ENCODE data around the gene SNX24.
"Not testable (repeated sequence)": the region's sequence is repeated elsewhere in the genome, so short reads cannot be mapped to it uniquely, and the experiment has no call there.

Gene SNX24

DNA sequence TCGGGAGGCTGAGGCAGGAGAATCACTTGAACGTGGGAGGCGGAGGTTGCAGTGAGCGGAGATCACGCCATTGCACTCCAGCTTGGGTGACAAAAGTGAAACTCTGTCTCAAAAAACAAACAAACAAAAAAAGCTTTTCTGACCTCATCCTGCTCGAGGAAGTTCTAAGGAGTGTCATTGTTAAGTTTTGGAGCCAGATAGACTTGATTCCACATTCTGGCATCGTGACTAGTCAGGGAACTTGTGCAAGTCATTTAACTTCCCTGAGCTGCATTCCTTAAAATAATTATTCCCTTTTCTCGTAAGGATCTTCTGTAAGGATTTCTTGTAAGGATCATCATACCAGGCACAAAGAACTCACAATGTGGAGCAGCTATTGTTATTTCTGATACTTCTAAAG, 26.2 kb downstream of the SNX24 start:
- no peak for DNase-seq (ENCODE audit: low read depth in 2 of 2)

DNA sequence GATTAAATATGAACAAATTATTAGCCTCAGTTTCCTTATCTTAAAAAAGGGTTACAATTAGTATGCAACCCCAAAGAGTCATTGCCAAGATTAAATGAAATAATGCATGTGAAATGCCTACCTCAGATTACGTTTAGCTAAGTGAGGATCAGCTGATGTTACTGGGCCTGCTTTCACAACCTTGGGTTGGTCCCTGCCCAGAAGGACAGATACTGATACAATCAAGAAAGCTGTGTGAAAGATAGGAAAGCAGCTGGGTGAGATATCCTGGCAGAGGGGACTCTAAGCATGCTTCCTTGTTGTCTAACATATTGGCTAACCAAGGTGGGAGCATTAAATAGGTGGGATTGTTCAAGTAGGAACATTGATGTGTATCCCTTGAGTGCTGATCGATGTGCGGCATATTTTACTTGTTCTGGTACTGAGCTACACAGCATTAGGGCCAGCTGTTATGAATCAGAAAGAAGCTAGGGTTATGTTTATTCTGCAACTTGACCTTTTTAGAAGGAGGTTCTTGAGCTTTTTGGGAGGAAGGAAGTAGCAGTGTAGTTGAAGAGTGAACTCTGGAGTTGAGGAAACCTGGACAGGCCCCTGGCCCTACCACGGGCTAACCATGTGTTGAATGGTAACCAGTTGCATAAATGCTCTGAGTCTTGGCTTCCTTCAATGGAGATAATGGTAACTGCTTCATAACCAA, 28.9 kb downstream of the SNX24 start:
- no peak for DNase-seq (ENCODE audit: low read depth in 2 of 2)

DNA sequence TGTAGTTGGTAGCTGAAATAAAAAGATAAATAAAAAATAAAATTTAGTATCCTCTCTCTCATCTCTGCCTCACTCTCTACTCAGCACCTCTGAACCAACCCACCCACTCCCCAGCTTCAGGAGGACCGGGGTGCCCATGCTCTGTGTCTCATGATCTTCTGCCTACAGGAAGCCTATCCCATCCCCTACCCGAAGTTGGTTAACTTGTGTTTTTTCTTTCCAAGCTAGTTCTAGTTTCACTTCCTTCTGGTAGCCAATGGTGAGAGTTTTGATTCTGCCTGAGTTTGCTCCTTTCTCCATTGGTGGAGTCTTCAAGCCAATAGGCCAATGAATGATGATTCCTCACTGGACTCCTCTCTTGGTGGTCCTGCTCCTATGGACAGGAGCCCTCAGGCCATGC, 32.1 kb downstream of the SNX24 start:
- no peak for DNase-seq (ENCODE audit: low read depth in 2 of 2)

DNA sequence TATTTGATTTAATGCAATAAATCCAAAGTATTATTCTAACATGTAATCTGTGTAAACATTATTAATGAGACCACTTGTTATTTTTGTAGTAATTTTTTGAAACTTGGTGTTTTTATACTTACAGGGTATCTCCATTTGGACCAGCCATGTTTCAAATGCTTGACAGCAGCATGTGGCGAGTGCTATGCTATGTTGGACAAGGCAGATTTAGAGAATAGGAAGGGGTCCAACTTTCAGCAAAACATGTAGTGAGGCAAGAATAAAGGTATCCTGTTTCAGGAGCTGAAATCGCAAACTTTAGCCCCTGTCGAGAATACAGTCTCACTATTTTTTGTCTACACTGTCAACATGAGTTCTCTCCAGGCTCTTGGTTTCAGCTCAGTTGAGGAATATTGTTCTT, 33.7 kb downstream of the SNX24 start:
- no peak for DNase-seq (ENCODE audit: low read depth in 2 of 2)

DNA sequence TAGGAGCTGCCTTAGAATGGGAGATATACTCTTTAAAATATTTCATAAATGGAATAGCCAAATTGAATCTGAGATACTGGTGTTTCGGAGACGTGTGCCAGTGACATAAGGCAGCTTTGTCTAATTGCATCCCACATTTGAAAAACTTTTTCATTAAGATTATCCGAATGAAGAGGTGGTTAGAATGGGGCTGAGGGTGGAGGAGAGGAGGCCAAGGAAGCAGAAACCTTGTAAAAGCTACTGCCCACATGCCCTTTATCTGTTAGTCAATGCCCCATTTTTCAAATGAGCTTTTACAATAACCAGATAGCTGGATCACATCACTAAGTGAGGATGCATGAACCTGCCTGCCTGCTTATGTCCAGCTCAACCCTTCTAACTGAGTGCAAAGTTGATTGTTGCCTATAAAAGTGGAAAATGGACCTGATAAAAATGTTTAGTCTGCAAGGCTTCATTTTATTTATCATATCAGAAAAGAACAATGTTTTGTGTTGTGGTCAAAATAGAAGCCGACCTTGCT, 34.8 kb downstream of the SNX24 start:
- DNase-seq (ENCODE audit: low read depth in 2 of 2): no peak

DNA sequence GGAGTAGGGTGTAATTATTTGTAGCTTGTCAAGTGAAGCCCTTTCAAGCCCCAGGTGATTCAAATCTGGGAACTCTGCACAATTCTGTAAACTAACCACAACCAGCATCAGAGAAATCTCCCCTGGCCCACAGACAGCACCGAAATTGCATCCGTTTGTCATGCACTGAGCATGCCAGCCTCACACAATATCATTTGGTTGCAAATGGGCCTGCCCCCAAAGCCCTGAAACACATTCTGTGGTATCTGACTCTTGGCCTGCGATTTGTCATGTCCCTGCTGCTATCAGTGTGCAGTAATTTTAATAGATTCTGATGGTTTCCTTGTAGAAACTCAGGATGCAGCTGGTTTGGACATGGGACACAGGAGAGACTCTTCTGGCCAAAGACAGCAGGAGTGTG, 35.3 kb downstream of the SNX24 start:
- no peak for DNase-seq (ENCODE audit: low read depth in 2 of 2)

DNA sequence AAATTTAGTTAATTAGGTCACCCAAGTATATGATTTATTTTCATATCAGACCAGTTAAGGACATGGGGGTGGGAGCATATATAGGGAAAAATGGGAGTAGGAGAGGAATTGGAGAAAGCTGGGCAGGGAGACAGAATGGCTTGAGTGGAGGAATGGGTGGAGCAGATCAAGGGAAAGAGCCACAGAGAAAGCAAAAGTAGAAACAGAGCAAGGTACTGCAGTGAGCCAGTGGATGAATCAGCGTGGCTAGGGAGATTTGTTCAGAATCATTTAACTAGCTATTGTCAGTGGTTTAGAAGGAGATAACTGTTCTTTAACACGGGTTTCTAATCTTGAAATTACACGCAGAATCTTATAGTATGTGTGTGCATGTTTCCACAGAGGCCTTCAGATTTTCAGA, 37.4 kb downstream of the SNX24 start:
- no peak for DNase-seq (ENCODE audit: low read depth in 2 of 2)

DNA sequence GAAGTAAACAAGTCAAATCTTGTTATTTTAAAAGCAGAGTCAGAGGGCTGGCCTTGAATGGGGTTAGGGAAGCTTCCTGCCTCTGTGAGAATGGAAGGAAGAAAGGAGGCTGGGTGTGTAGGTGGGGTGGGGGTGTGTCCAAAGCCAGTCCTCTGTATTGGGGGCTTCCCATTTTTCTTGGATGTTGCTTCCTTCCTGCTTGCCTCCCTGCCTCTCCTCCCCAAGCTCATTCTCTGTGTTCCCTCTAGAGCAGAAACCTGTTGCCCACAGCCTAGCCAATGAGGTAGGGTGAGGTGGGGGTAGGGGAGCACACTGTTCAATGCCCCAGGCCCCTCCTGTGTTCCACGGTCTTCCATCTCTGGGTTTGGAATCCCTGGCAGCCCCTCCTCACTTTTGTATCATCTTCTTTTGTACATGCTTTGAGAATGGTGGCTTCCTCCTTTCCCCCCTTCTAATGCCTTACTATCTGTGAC, 39.7 kb downstream of the SNX24 start:
- DNase-seq (ENCODE audit: low read depth in 2 of 2): no peak

DNA sequence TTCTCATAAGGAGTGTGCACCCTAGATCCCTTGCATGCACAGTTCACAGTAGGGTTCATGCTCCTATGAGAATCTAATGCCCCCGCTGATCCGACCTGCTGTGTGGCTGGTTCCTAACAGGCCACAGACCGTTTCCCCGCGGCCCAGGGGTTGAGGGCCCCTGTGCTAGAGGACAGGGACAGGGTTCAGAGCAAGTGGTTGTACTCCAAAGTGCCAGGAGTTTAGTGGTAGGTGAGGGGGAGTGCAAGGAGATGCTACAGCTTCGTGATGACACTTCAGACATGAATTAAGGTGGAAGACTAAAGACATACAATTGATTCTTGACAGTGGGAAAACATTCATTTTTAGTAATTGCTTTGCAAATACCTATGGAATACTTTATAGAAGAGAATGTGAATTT, 40.5 kb downstream of the SNX24 start:
- no peak for DNase-seq (ENCODE audit: low read depth in 2 of 2)

DNA sequence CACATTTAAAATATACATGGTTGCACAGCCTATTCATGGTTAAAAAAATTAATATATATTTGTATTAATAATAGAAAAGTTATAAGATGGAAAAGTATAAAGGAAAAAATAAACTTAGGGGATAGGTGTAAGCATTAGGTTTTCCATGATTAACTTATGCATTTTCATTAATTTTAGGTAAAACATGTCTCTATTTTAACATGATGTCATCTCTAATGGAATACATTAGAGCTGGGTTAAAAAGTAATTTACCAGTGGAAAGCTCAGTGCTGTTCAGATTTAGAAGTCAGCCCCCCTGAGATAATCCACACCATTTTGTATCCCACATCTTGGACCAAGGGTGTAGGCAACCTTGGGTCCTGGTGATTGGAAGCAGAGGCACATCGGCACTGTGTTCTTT, 49.7 kb downstream of the SNX24 start:
- no peak for DNase-seq (ENCODE audit: low read depth in 2 of 2)

DNA sequence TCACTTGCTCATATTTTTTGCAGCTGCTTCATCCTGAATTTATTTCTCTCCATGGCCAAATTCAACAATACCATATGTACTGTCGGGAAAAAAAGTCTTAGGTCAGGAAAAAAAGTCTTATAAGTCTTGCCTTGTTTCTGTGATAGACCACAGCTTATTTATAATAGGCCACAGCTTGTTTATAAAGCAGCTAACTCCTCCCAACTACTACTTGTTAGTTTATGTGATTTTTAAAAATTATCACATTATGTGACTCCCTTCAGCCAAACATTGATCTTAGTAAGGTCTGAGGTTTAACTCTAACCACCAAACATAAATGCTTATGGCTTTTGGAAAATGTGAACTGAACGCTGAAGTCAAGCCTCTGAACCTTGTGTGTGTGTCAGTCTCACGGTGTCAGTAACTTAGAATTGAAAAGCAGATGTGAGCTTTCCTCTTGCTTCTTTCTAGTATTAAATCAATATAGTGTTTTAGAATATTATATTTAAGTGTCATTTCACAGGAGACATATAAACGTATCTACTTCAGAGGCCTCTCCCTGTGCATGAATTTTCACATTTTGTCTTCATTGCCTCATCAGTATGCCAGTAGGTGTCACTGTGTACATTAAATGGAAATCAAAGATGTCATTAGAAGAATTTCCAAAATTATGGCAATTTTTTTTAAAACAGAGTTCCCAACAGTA, 51.3 kb downstream of the SNX24 start:
- DNase-seq (ENCODE audit: low read depth in 2 of 2): no peak

DNA sequence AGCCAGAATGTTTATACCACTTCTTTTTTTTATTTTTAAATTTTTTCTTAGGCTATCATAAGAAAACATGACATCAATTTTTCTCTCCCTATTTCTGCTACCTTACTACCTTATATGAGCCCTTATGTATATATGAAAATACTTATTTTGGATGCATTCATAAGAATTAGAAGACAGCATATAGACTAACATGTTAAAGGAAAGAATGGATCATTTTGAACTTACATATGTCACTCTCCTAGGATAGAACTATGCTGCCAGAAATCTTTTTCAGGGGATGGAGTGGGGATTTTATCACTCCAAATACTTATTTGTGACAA, 51.8 kb downstream of the SNX24 start:
- no peak for DNase-seq (ENCODE audit: low read depth in 2 of 2)

DNA sequence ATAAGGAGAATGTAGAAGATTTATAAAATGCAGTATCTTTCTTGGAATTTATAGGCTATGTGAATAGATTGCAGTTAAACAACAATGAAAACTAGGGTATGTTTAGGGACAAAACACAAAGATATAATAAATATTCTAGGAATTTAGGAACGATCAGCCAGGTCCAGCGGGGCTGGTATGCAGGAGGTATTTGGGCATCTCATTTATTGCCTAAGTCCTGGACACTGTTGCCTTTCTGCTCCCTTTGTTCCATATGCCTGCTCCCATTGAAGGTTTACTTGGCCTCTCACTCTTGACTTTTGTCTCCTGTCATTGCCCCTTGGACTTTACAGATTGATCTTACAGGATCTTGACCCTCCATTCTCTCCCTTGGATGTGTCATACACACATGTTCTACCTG, 55.9 kb downstream of the SNX24 start:
- DNase-seq (ENCODE audit: low read depth in 2 of 2): no peak

DNA sequence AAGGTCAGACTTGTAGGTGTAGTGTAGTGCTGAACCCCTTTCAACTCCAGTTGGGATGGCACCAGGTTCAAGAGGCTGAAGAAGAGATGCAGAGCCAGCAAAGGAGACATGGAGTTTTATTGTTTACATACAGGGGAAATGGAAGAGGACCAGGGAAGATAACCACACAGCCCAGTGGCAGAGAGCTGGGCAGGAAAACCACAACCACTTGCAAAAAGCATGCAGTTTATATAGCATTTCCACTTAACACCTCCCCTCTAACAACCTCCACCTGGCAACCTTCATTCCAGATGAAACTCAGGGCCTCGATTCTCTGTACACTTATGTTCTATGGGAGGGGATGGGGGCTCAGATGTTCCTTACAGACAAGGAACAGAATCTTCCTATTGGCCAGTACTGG, 56.9 kb downstream of the SNX24 start:
- DNase-seq (ENCODE audit: low read depth in 2 of 2): no peak

DNA sequence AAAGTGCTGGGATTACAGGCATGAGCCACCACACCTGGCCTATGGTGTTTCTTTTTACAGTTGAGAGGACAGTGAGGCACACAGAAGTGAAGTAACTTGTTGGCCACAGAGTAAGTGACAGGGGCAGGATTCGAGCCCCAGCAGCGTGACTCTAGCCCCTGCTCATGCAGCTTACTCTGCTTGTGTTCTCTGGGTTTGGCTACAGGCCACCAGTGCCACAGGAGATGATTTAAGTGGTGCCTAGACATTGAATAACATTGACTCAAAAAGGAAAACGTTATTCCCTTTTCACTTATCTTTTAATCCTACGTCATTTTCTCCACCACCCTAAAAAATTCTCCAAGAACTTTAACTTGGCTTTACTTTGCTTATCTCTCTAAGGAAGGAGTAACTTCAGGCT, 61.4 kb downstream of the SNX24 start:
- no peak for DNase-seq (ENCODE audit: low read depth in 2 of 2)

DNA sequence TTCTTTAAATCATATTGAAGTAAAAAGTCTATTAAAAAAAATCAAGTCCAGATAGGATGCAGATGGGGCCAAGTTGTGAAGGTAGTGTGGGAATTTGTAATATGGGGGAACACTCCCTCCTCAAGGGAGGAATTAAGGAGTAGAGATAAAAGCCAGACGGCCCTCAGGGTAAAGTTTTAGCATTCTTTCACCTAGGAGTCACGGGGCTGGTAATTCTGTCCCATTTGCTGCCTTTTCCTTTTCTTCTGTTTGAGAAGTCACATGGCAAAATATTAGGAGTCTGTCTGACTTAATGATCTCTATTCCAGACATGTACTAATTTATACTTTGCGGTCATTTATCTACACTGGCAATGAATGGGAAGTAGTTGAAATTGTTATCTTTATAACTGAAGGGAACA, 61.9 kb downstream of the SNX24 start:
- no peak for DNase-seq (ENCODE audit: low read depth in 2 of 2)

DNA sequence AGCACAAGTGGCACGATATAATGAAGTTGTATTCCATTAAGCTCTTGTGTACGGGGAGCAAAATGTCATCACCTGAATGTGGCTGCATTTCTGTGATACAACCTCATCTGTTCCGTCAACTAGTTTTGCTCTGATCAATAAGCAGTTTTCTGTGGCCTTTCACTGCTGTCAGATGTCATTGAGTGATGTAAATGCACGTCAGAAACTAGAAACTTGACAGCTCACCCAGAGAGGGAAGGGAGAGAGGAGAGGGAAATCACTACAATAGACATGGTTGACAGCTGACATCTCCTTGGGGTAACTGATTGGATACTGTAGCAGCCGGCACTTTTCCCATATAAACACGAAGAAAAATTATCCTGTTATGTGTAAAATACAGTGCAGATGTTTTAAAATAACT, 62.7 kb downstream of the SNX24 start:
- DNase-seq (ENCODE audit: low read depth in 2 of 2): no peak

DNA sequence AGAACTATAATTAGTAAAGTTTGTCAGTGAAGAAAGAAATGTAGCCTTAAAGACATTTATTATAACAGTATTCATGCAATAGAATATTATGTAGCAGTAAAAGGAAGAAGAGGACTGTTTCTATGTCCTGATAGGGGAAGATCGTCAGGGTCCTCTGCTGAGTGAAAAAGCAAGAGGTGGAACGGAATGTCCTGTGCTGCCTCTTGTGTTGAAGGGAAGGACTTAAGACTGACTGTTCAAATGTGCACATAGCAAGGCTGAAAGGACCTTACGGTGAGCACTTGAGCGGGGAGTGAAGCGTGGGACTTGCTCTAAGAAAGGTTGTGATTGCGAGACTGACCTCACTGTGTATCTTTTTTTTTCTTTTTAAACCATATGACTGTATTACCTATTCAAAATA, 63.2 kb downstream of the SNX24 start:
- no peak for DNase-seq (ENCODE audit: low read depth in 2 of 2)

DNA sequence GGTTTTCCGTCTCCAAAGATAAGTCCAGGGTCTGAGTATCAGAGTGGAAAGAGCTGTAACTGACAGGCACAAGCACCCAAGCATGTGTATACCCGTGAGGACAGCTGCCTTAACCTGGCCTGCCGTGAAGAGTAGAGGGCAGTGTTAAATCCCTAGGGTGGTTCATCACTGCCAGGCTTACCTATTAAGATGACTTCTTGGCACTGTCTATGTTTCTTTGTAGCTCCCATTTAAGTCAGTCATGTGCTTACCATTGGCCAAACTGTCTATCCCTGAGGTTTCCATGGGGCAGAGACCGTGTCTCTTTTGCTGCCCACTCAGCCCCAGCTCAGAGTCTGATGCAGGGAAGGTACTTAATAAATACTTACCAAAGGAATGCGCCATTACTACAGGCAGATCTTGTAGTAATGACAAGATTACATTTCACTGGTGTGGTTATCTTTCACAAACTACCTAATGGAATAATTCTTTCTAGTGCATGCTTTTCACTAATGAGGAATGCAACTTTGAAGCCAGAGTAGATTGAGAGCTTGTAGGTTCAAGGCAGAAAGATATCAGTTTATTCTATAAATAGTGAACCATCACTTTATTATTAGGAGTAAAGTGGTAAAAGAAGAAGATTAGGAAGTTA, 64.2 kb downstream of the SNX24 start:
- no peak for DNase-seq (ENCODE audit: low read depth in 2 of 2)

DNA sequence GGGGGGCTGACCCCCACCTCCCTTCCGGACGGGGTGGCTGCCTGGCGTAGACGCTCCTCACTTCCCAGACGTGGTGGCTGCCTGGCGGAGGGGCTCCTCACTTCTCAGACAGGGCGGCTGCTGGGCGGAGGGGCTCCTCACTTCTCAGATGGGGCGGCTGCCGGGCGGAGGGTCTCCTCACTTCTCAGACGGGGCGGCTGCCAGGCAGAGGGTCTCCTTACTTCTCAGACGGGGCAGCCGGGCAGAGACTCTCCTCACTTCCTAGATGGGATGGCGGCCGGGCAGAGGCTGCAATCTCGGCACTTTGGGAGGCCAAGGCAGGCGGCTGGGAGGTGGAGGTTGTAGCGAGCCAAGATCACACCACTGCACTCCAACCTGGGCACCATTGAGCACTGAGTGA, 68.0 kb downstream of the SNX24 start:
- not testable (repeated sequence) for DNase-seq (ENCODE audit: low read depth in 2 of 2)

DNA sequence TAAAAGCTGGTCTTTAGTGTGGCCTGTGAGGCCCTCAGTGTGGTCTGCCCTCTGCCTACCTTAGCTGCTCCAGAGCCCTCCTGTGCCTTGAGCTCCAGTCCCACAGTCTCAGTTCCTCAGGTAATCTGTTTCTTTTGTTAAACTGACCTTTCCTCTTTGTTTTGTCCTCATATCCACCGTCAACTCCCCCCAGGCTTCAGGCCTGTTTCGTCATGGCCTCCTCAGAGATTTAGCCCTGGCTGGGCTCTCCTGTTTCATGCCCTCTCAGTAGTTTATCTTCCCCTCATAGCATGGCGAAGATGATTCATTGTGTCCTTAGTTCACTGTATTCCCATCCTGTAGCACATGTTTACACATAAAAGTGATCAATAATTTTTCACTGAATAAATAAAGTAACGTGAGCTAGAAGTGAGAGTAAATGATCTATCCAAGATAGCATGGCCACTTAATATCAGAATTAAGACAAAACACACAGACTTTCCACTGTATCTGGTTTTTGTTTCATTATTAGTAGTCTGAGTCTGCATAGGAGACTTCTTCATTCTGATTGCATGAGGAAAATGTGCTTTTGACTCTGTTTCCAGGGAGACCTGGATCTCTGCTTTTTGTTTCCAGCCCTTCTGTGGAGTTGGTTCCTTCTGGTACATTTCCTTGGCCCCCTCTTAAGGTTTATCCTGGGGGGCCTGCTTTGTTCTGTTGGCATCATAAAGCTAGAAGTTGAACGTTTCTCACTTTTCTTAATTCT, 70.5 kb downstream of the SNX24 start:
- no peak for DNase-seq (ENCODE audit: low read depth in 2 of 2)

DNA sequence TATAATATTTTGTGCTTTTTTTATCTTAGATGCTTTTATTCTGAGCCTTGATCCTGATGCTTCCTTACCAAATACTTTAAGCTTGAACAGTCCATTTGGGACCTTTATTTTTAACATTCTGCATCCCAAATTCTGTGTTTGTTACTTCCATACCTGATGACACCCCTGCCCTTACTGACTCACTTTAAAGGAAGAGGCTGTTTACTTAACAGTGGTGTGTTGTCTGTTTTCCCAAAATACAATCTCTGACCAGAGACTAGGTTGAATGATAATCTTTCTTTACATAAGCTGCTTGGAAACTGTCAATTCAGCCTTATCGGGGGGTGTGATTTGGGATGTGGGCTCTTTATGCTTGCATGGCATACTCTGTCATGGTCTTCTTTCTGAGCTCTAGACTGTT, 71.1 kb downstream of the SNX24 start:
- no peak for DNase-seq (ENCODE audit: low read depth in 2 of 2)

DNA sequence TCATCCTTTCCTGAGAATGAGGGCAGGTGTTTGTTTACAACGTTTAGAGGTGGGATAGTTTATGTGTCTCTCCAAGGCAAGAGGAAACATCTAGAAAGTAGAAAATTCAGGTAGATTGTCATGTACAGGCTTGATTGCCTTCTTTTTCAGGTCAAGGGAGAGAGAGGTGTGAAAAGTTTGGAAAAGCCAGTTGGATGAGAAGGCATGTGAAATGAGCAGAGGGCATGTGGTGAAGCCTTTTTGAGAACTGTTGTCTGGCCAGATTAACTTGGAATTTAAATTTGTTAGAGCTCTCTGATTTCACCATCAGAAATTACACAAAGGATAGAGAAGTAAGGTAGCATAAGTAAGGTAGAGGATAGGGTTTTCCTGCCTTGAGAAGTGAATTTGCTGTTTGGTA, 74.6 kb downstream of the SNX24 start:
- DNase-seq (ENCODE audit: low read depth in 2 of 2): no peak
